PC-9 (cell line): ENCODE data around the gene UBAC1.

Experiments used
- CTCF ChIP-seq: fragments of 200-600 bp; sonication (generic); conservative IDR thresholded peaks from 2 replicates; pipeline ENCODE4 v1.6.1; 2017; ENCODE audit warnings: mixed run types, antibody characterized with exemption, mild to moderate bottlenecking, moderate library complexity
- EZH2 ChIP-seq: fragments of 200-600 bp; sonication (generic); IDR thresholded peaks from 2 replicates; pipeline ENCODE4 v1.8.0; 2017; ENCODE audit warnings: antibody characterized with exemption, low read depth

GRCh38 chr9:135920973-135921585 lies 40.1 kb downstream of the UBAC1 start:
- no peak for TF ChIP-seq CTCF
- no peak for TF ChIP-seq EZH2
